ENCODE data around the gene KBTBD2.
A peak's percentile ranks its signal among the peaks of the same experiment; 100 is the strongest.
"Not testable (repeated sequence)": the region's sequence is repeated elsewhere in the genome, so short reads cannot be mapped to it uniquely, and the experiment has no call there.

The KBTBD2 gene

DNA sequence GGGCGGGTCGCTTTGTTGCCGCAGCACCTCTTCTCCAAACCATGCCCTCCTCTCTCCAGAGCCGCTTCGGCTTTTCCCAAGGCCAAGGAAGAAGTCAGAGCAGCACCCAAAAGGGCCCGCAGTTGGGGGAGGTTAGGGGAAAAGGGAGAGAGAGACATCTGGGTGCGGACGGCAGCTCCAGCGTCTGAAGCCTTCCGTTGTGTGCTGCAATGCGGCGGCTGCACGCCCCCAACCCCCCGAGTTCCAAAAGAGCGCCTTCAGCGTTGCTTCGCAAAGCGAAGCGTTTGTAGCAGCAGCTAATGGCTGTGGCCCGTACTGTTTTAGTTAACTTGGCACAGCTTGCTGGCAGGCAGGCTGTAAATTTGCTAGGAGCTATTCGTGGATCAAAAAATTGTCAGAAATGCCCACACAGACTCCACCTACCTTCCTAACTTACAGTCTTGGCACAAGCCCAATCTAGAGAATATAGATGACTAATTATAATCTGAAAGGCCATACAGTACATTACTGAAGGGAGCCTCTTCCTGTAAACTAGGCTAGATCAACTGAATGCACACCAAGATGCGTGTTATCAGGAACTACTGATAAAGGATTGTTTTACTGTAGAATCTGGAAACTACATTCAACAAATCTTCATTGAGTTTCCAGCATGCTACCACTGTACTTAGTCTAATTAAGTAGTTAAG is 1.1 kb upstream of the KBTBD2 start:
- DNase-seq: no peak

DNA sequence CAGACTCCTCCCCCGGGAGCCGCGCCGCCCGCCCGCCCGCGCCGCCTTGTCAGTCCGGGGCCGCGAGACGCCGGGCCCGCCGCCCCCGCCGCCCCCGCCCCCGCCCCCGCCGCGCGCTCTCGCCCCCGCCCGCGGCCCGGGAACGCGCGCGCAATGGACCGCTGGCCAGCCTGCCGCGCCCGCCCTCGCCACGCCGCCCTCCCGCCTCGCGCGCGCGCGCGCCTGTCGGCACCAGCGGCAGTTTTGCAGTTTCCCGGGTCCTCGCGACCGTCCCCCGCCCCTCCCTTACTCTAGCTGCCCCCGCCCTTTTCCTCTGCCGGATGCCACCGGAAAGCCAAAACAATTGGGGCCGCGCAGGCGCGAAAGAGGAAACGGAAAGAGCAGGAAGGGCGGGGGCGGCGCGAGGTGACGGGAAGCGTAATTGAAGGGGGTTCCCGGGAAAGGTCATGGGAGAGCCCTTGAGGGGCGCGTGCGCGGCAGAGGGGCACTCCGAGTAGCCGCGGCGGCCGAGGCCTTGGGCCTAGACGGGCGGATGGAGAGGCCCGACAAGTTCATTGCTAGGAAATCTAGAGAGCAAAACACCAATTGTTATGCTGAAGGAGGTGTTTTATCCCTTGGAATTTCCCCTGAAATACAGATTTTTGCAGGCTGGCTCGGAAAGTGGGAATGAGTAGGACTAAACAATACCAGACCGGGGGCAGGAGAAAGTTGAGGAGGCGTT is 400 bp upstream of the KBTBD2 start:
- DNase-seq: peak; percentile 92

DNA sequence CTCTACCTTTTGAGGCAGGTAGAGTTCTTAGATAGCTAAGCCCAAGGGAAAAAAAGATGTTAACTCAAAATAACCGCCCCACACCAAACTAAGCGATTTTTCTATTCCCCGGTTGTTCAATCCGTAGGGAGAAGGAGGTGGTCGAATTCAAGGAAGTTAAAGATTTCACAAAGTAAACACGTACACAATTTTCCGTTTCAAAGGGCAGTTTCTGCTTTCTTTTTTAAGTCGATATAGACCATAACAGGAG is 842 bp downstream of the KBTBD2 start:
- no peak for DNase-seq

DNA sequence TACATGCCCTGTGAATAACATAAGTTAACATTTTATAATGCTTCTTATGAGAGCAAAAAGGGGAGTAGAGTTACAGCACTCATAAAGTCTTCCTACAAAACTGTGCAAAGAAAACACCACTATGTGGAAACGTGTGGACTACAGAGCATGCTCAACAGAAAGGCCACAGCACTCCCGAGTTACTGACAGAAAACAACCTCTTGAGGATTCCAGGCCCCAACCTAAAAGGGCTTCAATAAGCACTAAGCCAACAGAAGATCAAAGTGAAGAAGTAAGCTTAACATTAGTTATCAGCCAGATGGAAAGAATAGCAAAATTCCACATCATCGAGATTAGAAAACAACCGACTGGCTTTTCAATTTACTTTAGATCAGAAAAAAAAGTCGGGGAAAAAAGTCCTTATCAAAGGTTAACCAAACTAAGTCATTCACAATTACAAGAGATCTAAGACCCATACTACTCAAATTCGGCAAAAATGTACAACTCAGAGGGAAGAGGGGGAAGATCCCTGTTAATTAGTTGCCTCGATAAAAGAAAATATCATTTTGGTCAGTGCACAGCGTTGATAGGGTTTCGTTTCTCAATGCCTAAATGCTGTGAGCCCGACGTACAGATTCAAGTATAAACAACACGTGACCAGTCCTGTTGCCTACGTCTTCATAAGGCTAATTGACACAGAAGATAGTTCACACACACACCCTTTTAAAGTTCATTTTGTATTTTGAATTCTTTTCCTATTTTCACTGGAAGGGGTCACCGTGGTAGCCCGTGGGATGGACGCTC is 1.4 kb downstream of the KBTBD2 start:
- no peak for DNase-seq

DNA sequence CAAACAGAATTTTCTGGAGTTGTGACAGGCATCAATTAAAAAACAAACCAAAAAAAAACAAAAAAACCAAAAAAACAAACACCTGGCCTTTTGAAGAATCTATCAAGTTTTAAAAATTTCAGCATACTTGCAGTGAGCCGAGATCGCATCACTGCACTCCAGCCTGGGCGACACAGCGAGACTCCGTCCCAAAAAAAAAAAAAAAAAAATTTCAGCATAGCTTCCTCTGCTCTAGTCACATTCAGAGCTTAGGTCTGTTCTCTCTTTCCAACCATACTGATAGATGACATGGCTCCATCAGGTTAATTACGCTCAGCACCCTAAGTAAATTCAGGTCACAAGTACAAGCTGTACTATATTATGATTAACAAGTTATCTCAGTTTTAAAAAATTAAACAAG is 3.1 kb downstream of the KBTBD2 start:
- no peak for DNase-seq

DNA sequence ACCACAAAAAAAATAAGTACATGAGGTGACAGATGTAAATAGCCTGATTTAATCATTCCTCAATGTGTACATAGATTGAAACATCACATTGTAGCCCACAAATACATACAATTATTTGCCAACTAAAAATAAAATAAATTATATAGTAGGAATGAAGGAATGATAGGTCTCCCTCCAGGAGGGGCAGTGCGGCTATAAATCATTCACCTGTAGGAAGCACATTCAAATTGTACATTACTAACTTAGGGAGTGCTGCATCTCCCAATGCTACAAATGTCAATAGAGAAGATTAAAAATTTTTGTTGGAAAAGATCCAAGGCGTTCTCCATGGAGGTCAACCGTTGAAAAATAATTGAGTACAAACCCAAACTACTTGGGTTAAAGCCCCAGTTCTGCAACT is 4.2 kb downstream of the KBTBD2 start:
- no peak for DNase-seq

DNA sequence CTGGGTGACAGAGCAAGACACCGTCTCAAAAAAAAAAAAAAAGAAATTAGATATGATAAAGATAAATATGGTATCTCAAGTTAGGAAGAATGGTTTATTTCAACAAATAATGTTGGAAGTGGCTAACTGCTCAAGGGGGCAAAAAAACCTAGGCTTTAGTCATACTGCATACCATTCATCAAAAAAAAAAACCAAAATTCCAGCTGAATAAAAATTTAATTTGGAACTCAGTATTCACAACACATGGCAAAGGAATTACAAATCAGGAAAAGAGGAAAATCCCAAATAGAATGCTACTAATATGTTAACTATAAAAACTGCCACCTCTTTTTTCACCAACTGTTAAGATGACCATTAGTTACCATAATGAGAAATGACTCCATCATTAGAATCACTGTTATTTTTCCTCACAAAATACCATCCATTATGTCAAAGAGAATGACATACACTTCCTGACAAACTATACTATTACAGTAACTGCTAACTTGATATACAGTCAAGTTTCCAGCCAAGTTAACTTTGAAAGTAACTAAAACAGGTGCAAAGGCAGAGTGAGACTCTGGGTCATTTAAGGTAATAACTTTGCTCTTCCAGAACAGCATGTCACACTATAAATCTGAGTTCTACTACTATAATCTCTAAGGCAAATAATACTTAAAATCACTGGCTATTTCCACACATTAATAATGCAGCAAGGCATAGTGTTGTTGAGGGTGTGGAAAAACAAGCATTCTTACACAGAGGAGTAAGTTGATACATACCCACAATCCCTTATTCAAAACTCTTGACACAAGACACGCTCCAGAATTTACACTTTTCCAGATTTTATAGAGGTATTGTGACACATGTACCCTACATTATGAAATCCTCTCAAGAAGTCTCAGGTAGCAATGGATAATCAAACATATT is 10.2 kb downstream of the KBTBD2 start:
- DNase-seq: no peak

DNA sequence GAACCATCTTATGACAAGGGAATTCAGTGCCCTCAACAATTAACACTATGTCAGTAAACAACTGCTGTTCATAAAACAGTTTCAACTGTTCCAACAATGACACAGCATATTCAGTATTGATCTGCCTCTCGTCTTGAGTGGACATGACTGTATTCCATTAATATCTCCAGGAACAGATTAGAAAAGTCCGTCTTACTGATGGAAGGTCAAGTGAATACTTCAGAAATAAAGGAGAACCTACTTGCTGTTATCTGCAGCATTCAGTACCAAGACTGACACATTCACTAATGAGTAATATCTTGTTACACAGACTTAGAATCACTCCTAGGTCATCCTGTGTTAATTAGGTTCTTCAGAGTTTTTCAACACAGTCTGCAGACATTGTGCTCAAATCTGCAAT is 12.1 kb downstream of the KBTBD2 start:
- DNase-seq: no peak

DNA sequence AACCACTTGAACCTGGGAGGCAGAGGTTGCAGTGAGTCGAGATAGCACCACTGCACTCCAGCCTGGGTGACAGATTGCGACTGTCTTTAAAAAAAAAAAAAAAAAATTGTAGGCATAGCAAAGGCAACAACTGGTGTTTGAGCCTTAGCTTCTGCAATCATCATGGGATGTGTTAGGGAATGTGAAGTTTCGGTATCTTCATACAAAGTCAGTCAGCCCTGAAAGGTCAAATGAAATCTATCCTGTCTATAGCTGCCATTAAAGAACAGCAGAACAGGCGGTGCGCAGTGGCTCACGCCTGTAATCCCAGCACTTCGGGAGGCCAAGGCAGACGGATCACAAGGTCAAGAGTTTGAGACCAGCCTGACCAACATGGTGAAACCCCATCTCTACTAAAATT is 13.5 kb downstream of the KBTBD2 start:
- DNase-seq: not testable (repeated sequence)

DNA sequence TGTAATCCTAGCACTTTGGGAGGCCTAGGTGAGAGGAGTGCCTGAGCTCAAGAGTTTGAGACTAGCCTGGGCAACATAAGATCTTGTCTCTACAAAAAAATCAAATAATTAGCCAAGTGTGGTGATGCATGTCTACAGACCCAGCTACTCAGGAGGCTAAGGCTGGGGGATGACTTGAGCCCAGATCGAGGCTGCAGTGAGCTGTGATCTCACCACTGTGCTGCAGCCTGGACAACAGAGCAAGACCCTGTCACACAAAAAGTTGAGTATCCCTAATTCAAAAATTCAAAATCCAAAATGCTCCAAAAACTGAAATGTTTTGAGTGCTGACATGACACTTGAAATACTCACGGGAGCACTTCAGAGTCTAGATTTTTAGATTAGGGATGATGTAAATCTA is 19.1 kb downstream of the KBTBD2 start:
- DNase-seq: no peak

DNA sequence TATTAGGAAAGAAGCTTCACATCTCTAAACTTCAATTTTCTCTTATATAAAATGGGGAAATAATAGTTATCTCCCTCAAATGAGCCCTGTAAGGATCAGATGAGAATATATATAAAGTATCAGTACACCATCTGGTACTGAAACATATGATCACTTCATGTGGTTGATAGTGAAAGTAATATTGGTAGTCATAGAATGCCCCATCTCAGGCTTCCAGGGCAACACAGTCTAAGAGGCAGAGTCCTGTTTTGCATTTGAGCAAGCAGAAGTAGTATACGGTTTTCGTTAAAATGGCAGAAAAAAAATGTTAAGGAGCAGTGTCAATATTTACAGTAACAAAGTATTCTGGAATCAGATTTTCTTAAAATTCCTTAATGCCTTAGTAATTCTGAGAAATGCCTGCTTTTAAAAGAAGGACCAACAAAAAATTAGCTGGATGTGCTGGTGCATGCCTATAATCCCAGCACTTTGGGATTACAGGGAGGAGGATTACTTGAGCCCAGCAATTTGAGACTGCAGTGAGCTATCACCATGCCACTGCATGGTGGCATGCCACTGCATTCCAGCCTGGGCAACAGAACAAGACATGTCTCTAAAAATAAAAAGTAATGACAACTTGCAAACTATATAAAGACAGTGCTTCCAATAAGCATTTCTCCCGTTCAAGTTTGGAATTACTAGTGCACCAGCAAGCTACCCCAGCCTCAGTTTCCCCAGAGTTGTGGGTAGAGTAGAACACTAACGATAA is 19.8 kb downstream of the KBTBD2 start:
- no peak for DNase-seq

DNA sequence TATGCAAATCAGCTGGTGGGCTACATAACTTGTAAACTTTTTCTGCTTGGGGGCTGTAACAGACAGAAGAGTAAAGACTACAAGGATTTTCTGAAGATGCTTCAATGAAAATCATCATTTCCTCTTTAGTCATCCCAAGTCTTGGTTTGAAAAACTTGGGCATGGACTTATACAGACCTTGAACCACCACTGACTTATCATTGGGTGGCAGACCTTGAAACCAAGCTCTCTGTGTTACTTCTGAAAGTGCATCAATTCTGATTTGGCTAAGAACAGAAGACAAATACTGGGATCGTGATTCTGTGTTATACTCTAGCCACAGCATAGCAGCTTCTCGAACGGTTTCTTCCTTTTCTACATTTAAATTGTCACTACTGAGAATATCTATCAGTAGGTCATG is 21.3 kb downstream of the KBTBD2 start:
- no peak for DNase-seq

DNA sequence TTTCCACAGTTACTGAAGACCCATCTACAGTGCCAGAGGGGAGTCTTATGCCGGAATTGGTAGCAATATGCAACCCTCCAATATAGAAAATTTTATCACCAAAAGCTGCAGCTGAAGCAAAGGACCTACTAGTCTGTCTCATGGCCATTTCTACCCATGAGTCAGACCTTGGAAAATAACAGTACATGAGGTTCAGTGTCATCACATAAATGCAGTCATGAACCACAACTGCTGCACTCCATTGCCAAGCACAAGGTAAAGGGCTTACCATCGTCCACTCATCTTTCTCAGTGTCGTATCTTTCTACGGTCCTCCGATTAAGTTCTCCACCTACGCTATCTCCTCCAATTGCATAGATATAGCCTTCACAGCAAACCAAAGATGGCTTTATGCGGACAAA is 21.8 kb downstream of the KBTBD2 start:
- no peak for DNase-seq

DNA sequence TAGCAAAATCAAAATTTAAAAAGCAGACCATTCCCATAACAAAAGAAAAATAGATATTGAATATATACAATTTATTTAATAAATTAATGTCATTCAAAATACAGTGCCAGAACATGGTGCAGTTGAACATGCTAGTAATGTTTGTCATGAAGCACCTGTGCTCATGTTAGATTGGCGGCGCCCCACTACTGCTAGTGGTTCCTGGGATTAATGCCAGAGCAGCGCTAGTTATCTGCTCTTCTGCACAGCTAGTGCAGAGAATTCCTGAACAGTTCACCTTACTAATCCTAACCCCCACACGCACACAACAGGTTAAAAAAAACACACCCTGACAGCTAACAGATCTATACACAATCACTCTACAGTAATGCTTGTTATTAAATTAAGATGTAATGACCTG is 23.4 kb downstream of the KBTBD2 start:
- DNase-seq: no peak

DNA sequence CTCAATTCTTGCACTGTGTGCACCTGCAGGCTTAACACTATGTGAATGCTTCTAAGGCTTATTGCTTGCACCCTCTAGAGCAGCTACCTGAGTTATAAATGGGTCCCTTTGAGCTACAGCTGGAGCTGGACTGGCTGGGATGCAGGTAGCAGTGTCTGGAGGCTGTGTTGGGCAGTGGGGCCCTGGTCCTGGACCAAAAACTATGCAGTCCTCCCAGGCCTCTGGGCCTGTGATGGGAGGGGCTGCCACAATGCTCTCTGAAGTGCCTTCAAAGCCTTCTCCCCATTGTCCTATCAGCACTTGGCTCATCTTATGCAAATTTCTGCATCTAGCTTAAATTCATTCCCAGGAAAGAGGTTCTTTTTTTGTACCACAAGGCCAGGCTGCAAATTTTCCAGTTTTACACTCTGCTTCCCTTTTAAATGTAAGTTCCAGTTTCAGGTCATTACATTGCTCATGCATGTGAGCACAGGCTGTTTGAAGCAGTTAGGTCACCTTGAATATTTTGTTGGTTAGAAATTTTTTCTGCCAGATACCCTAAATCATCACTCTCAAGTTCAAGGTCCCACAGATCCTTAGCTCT is 26.0 kb downstream of the KBTBD2 start:
- no peak for DNase-seq

DNA sequence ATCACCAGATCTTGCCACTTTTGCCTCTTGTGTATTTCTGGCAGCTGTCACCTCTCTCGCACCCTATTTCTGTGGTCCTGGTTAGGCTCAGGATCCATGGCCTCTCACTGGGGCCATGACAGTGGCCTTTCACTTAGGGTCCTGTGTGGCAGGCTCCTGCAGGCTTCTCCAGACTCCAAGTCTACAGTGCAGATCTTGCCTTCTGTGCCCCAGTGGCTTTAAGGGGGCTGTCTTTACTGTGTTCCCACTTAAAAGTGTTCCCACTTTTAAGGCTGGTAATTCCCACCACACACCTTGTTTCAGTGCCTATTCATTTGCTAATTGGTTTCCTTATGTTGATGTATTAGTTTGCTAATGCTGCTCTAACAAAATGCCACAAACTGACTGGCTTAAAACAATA is 27.7 kb downstream of the KBTBD2 start:
- DNase-seq: not testable (repeated sequence)

DNA sequence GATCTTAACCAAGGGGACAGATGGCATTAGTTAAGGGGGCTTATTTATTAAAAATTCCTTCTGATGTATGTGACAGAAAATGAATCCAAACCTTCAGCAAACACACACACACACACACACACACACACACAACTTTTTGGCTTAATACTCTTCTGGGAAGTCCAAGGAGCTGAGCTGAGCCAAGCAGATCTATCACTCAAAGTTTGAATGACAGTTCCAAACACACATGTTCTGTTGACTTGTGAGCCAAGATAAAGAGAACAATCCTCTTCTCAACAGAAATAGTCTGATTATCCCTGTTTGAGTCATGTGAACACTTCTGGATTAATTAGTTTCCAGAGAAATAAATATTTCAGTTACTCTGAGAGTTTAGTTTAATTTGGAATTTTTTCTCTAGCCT is 31.5 kb downstream of the KBTBD2 start:
- no peak for DNase-seq

DNA sequence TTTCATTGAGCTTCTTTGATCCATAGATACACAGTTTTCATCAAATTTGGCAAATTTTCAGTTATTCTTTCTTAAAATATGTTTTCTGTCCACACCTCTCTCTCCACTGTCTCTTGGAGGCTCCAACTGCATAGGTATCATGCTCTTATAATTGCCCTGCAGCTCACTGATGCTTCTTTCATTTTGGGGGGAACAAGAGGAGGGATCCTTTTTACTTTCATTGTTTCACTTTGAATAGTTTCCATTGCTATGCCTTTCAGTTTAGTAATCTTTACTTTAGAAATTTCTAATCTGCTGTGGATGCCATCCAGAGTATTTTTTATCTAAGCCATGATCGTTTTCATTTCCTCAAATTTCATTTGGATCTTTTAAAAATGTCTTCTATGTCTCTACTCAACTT is 32.9 kb downstream of the KBTBD2 start:
- DNase-seq: no peak

DNA sequence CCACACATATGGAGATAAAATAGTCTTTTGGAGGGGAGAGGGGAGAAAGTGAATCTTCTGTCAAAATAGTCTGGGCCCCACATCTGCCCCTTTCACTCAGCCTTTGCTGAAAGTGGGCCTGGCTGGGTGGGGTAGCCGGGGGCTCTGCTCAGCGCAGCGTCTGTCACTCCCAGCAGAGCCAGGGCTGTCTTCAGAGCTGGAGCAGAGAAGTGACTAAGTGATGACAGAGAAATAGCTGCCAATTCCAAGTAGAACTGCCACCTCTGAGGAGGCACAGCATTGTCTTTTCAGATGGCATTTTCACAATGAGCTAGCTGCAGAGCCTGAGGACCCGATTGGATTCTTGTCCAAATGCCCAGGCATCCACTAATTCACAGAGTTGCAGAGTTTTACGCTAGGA is 34.5 kb downstream of the KBTBD2 start:
- not testable (repeated sequence) for DNase-seq

DNA sequence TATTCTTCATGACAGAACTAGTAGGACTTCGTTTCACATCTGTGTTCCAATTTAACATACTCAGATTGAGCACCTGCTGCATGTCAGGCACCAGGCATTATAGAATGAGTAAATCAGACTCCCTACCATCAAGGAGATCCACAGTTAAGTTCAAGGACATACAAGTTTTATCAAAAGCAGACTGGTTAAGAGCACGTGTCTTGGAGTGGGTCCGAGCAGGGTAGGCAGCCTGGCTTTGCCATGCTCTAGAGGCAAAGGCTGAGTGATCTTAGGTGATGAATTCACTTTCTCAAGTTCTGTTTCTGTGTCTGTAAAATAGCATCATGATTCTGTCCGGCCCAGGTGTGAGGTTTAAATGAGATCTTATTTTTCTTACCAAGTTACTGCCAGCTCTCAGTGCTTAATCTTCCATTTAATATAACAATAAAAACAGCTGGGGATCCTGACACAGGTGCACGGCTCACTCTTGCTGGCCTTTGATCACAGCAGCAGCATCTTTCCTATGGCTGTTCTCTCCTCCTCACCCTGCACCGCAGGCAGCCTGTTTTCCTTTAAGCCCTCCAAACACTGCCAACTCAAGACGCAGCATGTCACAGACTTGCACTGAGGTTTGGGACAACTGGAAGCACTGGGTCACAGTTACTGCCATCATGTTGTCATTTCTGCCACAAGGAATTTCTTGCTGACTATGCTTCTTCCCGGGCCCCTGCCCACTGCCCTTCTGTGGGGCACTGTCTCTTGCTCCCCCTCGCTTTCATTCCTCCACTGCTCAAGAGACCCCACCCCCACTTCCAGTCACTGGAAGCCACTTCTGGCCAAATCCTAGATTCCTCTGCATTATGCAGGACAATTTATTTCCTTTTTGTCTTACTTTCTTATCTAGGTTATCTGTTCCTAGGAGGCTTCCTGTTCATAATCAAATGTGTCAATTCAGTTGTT is 35.5 kb downstream of the KBTBD2 start:
- not testable (repeated sequence) for DNase-seq

DNA sequence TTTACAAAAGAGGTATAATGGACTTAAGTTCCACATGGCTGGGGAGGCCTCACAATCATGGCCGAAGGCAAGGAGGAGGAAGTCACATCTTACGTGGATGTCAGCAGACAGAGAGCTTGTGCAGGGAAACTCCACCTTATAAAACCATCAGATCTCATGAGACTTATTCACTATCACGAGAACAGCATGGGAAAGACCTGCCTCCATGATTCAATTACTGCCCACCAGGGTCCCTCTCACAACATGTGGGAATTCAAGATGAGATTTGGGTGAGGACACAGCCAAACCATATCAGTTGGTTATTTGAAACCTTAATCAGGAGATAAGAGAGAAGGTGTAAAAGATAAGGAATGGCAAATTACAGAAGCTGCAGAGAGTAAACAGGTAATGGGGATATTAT is 40.9 kb downstream of the KBTBD2 start:
- DNase-seq: not testable (repeated sequence)
